GM12892 (cell line): ENCODE results near the gene CIAPIN1.
"Not testable (repeated sequence)": the region's sequence is repeated elsewhere in the genome, so short reads cannot be mapped to it uniquely, and the experiment has no call there.

ENCODE experiments used
- DNase-seq: peaks from one replicate; pipeline ENCODE4 v3.0.0; 2011; ENCODE audit not compliant: insufficient read length
- FAIRE-seq: peaks from 2 replicates; lab custom pipeline; 2011; peaks lifted over from hg19 to GRCh38; lab: Jason Lieb, UNC
- POLR2A ChIP-seq: IDR thresholded peaks from 2 replicates; pipeline ENCODE4 v1.6.1; 2011; ENCODE audit warnings: low read depth, low read length, control low read depth
- POLR2AphosphoS5 ChIP-seq: IDR thresholded peaks from 2 replicates; pipeline ENCODE4 v1.6.1; 2011; ENCODE audit warnings: low read depth, low read length, control low read depth
- TAF1 ChIP-seq: IDR thresholded peaks from 2 replicates; pipeline ENCODE4 v1.6.1; 2011; ENCODE audit warnings: low read depth, mild to moderate bottlenecking, control low read depth, low read length, borderline replicate concordance

Gene CIAPIN1

DNA sequence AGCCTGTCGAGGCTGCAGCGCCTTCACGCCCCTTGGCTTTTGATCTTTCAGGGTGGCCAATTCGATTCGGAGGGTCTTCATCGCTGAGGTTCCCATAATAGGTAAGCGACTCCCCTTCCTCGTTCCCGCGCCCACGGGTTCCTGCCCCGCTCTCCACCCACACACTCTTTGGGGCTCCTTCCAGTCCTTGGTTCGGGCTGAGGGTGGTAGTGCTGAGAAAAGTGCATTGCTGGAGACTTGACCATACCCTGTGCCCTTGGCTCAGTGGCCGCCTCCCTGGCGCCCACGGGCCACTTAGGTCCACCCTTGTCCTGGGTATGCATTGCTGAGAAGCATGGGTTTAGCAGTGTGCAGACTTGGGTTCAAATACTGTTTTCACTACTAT, 15.8 kb upstream of the CIAPIN1 start:
- no peak for TF ChIP-seq TAF1
- TF ChIP-seq POLR2A: no peak
- no peak for TF ChIP-seq POLR2AphosphoS5
- DNase-seq (no peak), FAIRE-seq (peak; percentile 17)

DNA sequence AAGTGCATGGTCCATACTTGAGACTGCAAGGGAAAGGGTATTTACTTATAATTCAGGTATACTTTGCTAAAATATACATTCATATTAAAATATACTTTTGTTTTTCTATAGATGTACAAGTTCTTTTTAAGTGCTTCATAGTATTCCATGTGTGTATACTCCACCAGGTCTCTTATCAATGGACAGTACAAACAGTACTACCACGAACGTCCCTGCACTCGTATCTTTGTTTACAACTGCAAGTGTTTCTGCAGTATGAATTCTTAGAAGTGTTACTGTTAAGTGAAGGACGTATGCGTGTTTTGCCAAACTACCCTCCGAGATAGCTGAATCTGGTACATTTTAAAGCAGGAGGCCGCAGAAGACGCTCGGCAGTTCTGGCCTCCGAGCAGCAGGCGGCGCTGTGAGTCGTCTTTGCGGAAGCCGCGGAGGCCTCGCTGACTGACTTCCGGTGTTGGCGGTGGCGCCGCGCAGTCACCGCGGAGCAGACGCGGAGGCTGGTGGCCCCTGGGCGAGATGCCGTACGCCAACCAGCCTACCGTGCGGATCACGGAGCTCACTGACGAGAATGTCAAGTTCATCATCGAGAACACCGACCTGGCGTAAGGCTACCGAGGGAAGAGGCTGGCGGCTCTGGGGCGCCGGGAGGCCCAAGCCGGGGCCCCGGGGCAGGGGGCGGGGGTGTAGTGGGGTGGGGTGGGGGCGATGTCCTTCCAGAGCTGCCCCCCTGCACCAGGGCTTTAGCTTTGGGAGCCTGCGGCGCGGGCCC, 15.2 kb upstream of the CIAPIN1 start, which contains the start of gene POLR2C:
Gene POLR2C, plus strand, starts transcription at position 471 of the 769 bp plus-strand sequence. Its CDS starts 46 bp downstream, at position 517.
- DNase-seq (peak; percentile 94), FAIRE-seq (peak; percentile 96)
- peak; percentile 98 for TF ChIP-seq POLR2AphosphoS5
- TF ChIP-seq TAF1: peak; percentile 97
- TF ChIP-seq POLR2A: peak; percentile 99

DNA sequence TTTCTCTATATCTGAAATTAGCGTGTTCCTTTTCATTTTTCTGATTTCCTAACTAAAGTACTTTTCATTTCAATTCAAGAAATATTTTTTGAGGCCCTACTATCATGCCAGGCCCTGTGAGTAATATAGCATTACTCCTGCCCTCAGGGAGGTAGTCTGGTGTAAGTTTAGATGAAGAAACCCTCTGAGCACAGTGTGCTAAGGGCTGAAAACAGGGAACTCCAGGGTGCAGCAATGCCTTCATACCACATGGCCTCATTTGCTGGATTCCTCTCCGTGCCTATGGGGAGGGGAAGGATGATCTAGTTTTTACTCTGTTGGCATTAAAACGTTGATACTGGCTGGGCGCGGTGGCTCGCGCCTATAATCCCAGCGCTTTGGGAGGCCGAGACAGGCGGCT, 4.8 kb upstream of the CIAPIN1 start:
- FAIRE-seq (no peak), DNase-seq (no peak)
- TF ChIP-seq TAF1 (no peak), POLR2A (no peak), POLR2AphosphoS5 (no peak)

DNA sequence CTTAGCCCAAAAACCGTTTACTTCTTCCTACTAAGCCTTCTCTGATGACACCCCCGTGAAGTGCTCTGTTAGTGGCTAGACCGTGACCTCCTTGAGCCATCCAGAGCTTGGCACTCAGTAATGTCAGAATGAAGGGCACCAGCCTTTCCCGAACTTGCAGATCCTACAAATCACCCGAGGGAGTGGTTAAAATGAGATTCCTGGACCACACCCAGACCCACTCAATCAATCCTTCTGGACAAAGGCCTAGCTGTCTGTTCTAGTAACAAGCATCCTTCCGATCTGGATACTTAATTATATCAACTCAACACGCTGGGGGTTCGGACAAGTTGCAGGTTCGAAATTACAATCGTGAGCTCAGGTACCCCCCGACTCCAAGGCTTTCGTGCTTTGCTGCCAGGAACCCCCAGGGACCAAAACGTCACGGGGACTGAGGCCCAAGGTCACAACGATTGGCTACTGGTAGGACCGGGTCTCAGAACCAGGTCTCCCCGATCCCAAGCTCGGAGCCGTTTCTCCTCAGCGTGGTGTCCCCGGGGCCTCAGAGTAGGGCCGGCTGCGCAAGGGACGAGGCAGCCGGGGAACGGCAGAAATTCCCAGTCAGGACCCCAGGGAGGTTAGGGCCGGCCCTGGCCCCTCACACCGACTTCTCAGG, 527 bp downstream of the CIAPIN1 start:
- TF ChIP-seq POLR2AphosphoS5 (no peak), POLR2A (no peak), TAF1 (no peak)
- peak; percentile 33 for DNase-seq
- no peak for FAIRE-seq

DNA sequence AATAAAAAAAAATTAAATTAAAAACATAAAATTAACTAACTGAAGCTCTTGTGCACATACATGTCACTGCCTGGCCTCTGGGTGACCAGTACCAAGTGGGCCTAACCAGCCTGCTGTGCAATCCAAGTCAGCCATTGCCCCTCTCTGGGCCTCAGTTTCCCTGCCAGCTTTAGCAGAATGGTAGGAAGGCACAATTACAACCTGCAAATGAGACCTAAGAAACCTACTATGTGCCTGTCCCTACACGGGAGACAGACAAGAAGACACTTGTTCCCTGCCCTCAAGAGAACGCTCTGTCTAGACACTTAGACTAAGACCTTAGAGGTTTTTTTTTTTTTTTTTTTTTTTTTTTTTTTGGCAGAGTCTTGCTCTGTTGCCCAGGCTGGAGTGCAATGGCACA, 1.7 kb downstream of the CIAPIN1 start:
- TF ChIP-seq POLR2AphosphoS5 (no peak), TAF1 (no peak), POLR2A (no peak)
- no peak for FAIRE-seq
- no peak for DNase-seq

DNA sequence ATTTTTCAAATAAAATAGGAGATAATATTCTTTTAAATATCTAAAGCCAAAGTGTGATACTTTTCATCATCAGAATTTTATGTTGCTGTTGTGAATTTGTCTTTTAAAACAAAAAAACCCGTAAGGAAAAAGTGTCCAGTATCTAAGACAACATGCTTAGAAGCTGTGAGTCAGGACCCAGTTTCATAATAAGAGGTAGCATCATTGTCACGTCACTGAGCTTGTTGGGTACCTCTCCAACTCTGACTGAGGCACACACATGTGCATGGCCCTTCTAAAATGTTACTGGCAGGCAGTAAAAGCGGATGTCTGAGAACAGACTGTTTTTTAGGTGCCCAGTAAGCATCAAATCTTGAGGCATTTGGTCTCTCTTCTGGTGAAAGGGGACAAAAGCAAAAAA, 2.5 kb downstream of the CIAPIN1 start:
- FAIRE-seq: no peak
- no peak for TF ChIP-seq POLR2A
- no peak for TF ChIP-seq TAF1
- TF ChIP-seq POLR2AphosphoS5: no peak
- no peak for DNase-seq

DNA sequence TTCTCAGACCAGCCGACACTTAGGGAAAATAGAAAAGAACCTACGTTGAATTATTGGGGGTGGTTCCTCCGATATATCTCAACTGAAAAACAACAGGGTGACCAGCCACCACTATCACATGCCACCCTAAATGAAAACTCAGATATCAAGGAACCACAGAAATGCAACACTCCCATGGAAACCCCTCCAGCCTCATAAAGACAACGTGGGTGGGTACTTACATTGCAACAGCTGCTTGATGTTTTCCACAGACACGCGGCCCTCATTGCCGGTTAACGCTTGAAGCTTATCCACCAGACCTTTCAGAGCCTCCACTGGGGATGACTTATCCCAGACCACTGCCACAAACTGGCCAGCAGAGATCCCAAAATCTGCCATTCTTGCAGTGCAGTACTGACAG, 6.6 kb downstream of the CIAPIN1 start:
- not testable (repeated sequence) for FAIRE-seq

DNA sequence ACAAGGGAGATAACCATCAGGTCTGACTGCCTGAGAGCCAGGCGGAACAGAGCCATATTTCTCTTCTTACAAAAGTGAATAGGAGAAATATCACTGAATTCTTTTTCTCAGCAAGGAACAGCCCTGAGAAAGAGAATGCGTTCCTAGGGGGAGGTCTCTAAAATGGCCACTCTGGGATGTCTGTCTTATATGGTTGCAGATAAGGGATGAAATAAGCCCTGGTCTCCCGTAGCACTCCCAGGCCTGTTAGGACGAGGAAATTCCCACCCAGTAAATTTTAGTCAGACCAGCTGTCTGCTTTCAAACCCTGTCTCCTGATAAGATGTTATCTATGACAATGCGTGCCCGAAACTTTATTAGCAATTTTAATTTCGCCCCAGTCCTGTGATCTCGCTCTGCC, 7.2 kb downstream of the CIAPIN1 start:
- DNase-seq, FAIRE-seq: not testable (repeated sequence)

More for the DNA sequence above, 6.6 kb downstream of the CIAPIN1 start:
- DNase-seq: not testable (repeated sequence)

DNA sequence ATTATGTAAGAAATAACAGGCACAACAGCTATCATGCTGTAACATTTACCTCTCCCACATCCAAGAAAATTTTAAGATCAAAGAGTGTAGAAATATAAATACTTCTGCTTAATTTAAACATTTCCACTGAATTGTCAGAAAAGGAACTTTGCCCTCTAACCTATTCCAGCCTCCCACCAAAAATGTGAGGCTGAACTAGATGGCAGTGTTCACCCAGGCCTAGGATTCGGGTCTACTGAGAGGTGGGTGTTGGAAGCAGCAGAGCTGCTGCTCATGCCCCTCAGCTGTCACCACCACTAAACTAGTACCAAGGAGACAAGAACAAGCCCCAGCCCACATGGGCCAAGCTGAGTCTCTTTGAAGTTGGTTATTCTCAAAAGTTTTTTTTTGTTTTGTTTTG, 11.3 kb downstream of the CIAPIN1 start:
- no peak for DNase-seq
- TF ChIP-seq POLR2A: no peak
- TF ChIP-seq TAF1: no peak
- TF ChIP-seq POLR2AphosphoS5: no peak
- no peak for FAIRE-seq

DNA sequence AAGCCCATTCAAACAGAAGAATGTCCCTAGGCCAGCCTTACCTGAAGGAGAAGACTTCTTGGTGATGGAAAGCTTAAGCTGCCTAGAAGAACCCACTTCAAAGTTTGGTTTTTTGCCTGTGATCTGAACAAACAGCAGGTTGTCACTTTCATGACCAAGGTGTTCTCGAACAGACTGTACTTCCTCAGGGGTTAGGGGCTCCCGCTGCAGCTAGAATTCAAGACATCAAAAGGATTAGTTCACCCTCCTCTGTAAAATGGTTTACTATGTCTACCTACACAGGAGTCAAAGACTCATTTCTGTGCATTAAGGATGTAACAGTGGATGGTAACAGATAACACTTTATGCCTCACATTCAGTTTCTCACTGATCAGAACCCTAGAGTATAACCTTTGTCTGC, 13.2 kb downstream of the CIAPIN1 start:
- no peak for TF ChIP-seq TAF1
- TF ChIP-seq POLR2A: no peak
- no peak for TF ChIP-seq POLR2AphosphoS5
- FAIRE-seq (no peak), DNase-seq (no peak)

DNA sequence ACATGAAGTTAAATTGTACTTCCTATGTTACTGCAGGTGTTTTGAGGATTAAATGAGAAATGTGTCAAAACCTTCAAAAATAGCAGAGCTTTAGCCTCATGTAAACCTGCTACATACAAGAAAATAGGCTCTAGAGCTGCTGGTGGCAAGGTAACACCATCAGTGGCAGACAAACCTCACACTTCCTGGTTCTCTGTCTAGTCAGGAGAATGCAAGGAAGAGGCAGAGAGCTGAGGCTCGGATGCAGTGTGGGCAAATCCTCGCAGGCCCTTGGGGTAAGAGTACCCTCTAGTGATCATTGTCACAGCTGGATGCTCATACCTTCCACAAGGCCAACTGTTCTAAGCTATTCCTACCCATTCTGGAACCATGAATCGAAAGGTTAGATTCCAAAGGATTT, 14.2 kb downstream of the CIAPIN1 start:
- FAIRE-seq: no peak
- TF ChIP-seq POLR2A (no peak), POLR2AphosphoS5 (no peak), TAF1 (no peak)

DNA sequence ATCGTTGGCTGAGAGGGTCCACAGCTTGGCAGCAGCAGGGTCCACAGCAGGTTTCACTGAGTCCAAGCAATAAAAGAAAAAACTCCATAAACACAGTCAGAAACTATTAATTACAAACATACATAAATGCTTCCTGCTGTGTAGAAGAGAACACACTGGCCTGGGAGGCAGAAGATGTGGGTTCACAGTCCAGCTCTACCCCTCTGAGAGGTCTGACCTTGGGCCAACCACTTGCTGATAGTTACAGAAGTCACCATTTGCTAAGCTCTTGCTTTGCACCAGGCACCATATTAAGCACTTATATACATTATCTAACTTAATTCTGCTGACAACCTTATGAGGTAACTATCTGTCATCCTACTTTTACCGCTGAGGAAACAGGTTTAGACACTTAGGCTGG, 14.7 kb downstream of the CIAPIN1 start:
- FAIRE-seq: no peak
- DNase-seq: no peak
- TF ChIP-seq POLR2A: no peak
- no peak for TF ChIP-seq POLR2AphosphoS5
- TF ChIP-seq TAF1: no peak

More for the DNA sequence above, 14.2 kb downstream of the CIAPIN1 start:
- no peak for DNase-seq

DNA sequence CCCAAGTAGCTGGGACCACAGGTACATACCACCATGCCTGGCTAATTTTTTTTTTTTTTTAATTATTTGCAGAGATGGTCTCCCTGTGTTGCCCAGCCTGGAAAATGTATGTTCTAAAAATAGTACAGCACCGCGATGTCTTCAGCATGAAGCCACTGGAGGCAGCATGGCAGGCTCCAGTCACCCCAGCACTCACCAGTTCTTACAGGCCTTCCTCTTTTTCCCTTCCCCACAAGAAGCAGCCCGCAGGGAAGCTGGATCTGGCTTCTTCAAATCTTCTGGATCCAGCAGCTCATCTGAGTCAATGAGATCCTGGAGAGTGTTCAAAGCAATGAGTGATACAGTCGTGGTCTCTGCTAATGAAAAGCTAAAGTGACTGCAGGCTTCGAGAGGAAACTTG, 16.2 kb downstream of the CIAPIN1 start:
- DNase-seq (no peak), FAIRE-seq (no peak)
- TF ChIP-seq TAF1: no peak
- no peak for TF ChIP-seq POLR2AphosphoS5
- TF ChIP-seq POLR2A: no peak
